ENCODE measurements around the gene CERKL. TPM values are rescaled to one million over a fixed set of nuclear protein-coding genes. Genes with fewer than 3 reads are reported as not detected.

Gene CERKL
- total and polyA plus RNA-seq, 9 of the 15 experiments (the other 6 are each of a cell fraction or from before 2014, with no cell fraction given) = 0.04 to 0.08 TPM; not detected in 7

DNA sequence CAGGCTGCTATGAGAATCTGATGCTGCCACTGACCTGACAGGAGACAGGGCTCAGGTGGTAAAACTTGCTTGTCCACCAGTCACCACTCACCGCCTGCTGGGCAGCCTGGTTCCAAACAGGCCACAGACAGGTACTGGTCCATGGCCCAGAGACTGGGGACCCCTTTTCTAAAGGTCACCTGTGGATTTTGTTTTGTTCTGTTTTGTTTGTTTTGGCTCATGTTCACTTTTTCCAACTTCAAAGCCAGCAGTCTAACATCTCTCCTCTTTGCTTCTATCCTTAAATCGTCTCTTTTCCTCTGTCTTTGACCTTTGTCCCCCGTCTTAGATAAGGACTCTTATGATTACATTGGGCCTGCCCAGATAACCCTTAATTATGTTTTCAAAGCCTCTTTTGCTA is 3.3 kb upstream of the CERKL start:
- intact Hi-C loops (cut with micrococcal nuclease) = no loop called here
- BruUV-seq (replicated peaks) = no TSS peak

More for the DNA sequence above, 3.3 kb upstream of the CERKL start:
- TF ChIP-seq, protein P1, sequence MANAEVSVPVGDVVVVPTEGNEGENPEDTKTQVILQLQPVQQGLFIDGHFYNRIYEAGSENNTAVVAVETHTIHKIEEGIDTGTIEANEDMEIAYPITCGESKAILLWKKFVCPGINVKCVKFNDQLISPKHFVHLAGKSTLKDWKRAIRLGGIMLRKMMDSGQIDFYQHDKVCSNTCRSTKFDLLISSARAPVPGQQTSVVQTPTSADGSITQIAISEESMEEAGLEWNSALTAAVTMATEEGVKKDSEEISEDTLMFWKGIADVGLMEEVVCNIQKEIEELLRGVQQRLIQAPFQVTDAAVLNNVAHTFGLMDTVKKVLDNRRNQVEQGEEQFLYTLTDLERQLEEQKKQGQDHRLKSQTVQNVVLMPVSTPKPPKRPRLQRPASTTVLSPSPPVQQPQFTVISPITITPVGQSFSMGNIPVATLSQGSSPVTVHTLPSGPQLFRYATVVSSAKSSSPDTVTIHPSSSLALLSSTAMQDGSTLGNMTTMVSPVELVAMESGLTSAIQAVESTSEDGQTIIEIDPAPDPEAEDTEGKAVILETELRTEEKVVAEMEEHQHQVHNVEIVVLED (CRISPR knock-in tag; IDR thresholded peaks at IDR 0.05) = no peak
- no peak for TF ChIP-seq SP2 (IDR thresholded peaks at IDR 0.05; ENCODE audit: extremely low read depth, low read depth, low read length, poor library complexity, severe bottlenecking)
- no peak for TF ChIP-seq HNRNPUL1 (IDR thresholded peaks at IDR 0.05; ENCODE audit: low read length)
- no peak for TF ChIP-seq SUPT5H (IDR thresholded peaks at IDR 0.05)
- no peak for TF ChIP-seq ZNF699 (CRISPR knock-in tag; IDR thresholded peaks at IDR 0.05; ENCODE audit: insufficient replicate concordance)
- no peak for TF ChIP-seq TFAM (CRISPR knock-in tag; conservative IDR thresholded peaks at IDR 0.05)
- no peak for TF ChIP-seq MTA1 (IDR thresholded peaks at IDR 0.05; ENCODE audit: borderline replicate concordance)
- TF ChIP-seq CBX3 (IDR thresholded peaks at IDR 0.05; ENCODE audit: borderline replicate concordance in 1 of 2, low read length in 2 of 2) = no peak
- TF ChIP-seq HSF4 (CRISPR knock-in tag; IDR thresholded peaks at IDR 0.05; ENCODE audit: borderline replicate concordance) = no peak
- no peak for TF ChIP-seq KAT8 (IDR thresholded peaks at IDR 0.05; ENCODE audit: low read depth)
- TF ChIP-seq HDGF (IDR thresholded peaks at IDR 0.05) = no peak
- no peak for TF ChIP-seq NCOR1 (IDR thresholded peaks at IDR 0.05)
- Histone ChIP-seq H3K4me3 (no peak overlapping the region), H3K27me3 (ENCODE audit: control insufficient read depth in 2 of 2, insufficient read depth in 2 of 2, low read length in 2 of 2) (peaks cover 0 to 10% of the 10 kb centered on the region in 2 experiments; a peak in 2 of 5 replicates), H4K20me1 (replicated peaks; ENCODE audit: control insufficient read depth, insufficient read depth, low read length) (no peaks in the 10 kb centered on the region), H3K9me1 (ENCODE audit: control insufficient read depth, insufficient read depth, low read length) (no peaks in the 10 kb centered on the region), H3K4me1 (replicated peaks in 1 of 2; ENCODE audit: control insufficient read depth in 2 of 2, insufficient read depth in 2 of 2, low read length in 2 of 2) (peaks cover 0 to 8% of the 10 kb centered on the region in 2 experiments; a peak in 1 of 5 replicates), H3K9me3 (replicated peaks; ENCODE audit: control insufficient read depth, insufficient read depth, low read depth, low read length) (no peaks in the 10 kb centered on the region), H3K4me2 (ENCODE audit: insufficient read depth, low read length) (no peak overlapping the region), H2AFZ (ENCODE audit: low read depth, low read length) (no peak overlapping the region), H3K79me2 (ENCODE audit: control insufficient read depth, insufficient read depth, low read length) (no peaks in the 10 kb centered on the region), H3K27ac (ENCODE audit: extremely low read depth, low read depth, low read length) (no peak overlapping the region), H3K36me3 (ENCODE audit: control insufficient read depth, insufficient read depth, low read length) (no peaks in the 10 kb centered on the region), H3K9ac (ENCODE audit: insufficient read depth in 1 of 2, low read depth in 2 of 2, low read length in 2 of 2) (no peak overlapping the region)
- ChIA-PET CTCF (ENCODE audit: low intra/inter-chr PET ratio) (no interaction called here), POLR2A (no interaction called here)
- no peak for ATAC-seq
- 3% methylated on average over 3 of the region's 3 CpGs for WGBS (ENCODE audit: insufficient coverage, low coverage, missing lambda C conversion rate)
- DNase-seq (ENCODE audit: extremely low read depth in 1 of 4, low spot score in 3 of 4) = no peak
- in situ Hi-C loops (cut with MboI) = no loop called here
- no peak for FAIRE-seq

All from K562 (cell line).